IMR-90 (cell line): ENCODE data around the gene FRMD1. TPM values are rescaled to one million over a fixed set of nuclear protein-coding genes. Genes with fewer than 3 reads are reported as not detected.

ENCODE experiments used
- ATAC-seq: fragments of 200-7000 bp; cut with Tn5 transposase; 2 replicates; pipeline ENCODE4 v1.9.1; 2020; ENCODE audit warnings: low read depth, mild to moderate bottlenecking, moderate library complexity
- BruUV-seq: library from RNA; stranded (reverse); fragments of 400-500 nt; replicated peaks from 2 replicates; lab custom pipeline; 2021; lab: Mats Ljungman, UMichigan
- CTCF ChIA-PET: fragments of 300-600 bp; formaldehyde crosslinking; extraction: SDS; loops from one replicate; lab custom pipeline; 2021; ENCODE audit warnings: antibody characterized with exemption; lab: Yijun Ruan, JAX
- POLR2A ChIA-PET: fragments of 300-600 bp; sonication (Branson Sonifier 250); formaldehyde crosslinking; loops from one replicate; lab custom pipeline; 2022; ENCODE audit warnings: antibody characterized with exemption; ENCODE audit not compliant: unreplicated experiment; lab: Charles Lee
- DNase-seq: peaks from one replicate; pipeline ENCODE4 v3.0.0; 2013
- H2AFZ ChIP-seq: replicated peaks from 2 replicates; pipeline ENCODE3; 2013; ENCODE audit warnings: low read length, mild to moderate bottlenecking; ENCODE audit not compliant: poor library complexity
- H2AK5ac ChIP-seq: 2 replicates; pipeline ENCODE4 v1.6.1; 2013; ENCODE audit warnings: low read depth, low read length, inconsistent platforms
- H2AK9ac ChIP-seq: replicated peaks from 2 replicates; pipeline ENCODE3; 2013; ENCODE audit warnings: mild to moderate bottlenecking, low read depth, low read length, moderate library complexity; ENCODE audit not compliant: poor library complexity
- H2BK120ac ChIP-seq: 2 replicates; pipeline ENCODE4 v1.6.1; 2013; ENCODE audit warnings: low read depth, low read length, inconsistent platforms
- H2BK15ac ChIP-seq: 3 replicates; pipeline ENCODE4 v1.6.1; 2013; ENCODE audit warnings: low read depth, low read length, inconsistent platforms
- H2BK20ac ChIP-seq: 2 replicates; pipeline ENCODE4 v1.6.1; 2013; ENCODE audit warnings: low read depth, mild to moderate bottlenecking, inconsistent platforms, low read length, moderate library complexity
- H2BK5ac ChIP-seq: 2 replicates; pipeline ENCODE4 v1.6.1; 2013; ENCODE audit warnings: mild to moderate bottlenecking, low read depth, low read length, inconsistent platforms; ENCODE audit not compliant: poor library complexity, severe bottlenecking
- H3K14ac ChIP-seq: replicated peaks from 2 replicates; pipeline ENCODE4 v1.6.1; 2013; ENCODE audit warnings: low read depth, low read length, inconsistent platforms
- H3K18ac ChIP-seq: 2 replicates; pipeline ENCODE4 v1.6.1; 2013; ENCODE audit warnings: low read depth, low read length, control low read depth
- H3K23ac ChIP-seq: 2 replicates; pipeline ENCODE4 v1.6.1; 2013; ENCODE audit warnings: low read depth, low read length, inconsistent platforms
- H3K27ac ChIP-seq: 2 replicates; pipeline ENCODE4 v1.5.1; 2013; ENCODE audit warnings: mild to moderate bottlenecking, control low read depth, low read length; ENCODE audit not compliant: insufficient read depth
- H3K27me3 ChIP-seq: 2 replicates; pipeline ENCODE4 v1.6.1; 2013; ENCODE audit warnings: low read length; ENCODE audit not compliant: control insufficient read depth, insufficient read depth
- H3K36me3 ChIP-seq: 2 replicates; pipeline ENCODE4 v1.6.1; 2013; ENCODE audit warnings: low read length, mixed read lengths; ENCODE audit not compliant: control insufficient read depth, insufficient read depth
- H3K4ac ChIP-seq: 2 replicates; pipeline ENCODE4 v1.6.1; 2013; ENCODE audit warnings: low read depth, low read length, inconsistent platforms
- H3K4me1 ChIP-seq: 2 replicates; pipeline ENCODE4 v1.6.1; 2013; ENCODE audit warnings: low read length, mixed read lengths; ENCODE audit not compliant: control insufficient read depth, insufficient read depth
- H3K4me2 ChIP-seq: 2 replicates; pipeline ENCODE4 v1.6.1; 2013; ENCODE audit warnings: low read depth, mild to moderate bottlenecking, control low read depth, low read length, moderate library complexity
- H3K4me3 ChIP-seq: 2 replicates; pipeline ENCODE4 v1.5.1; 2013; ENCODE audit warnings: low read depth, mild to moderate bottlenecking, control low read depth, low read length, moderate library complexity; ENCODE audit not compliant: insufficient read depth
- H3K56ac ChIP-seq: 2 replicates; pipeline ENCODE4 v1.6.1; 2013; ENCODE audit warnings: low read length, inconsistent platforms; ENCODE audit not compliant: insufficient read depth; ENCODE audit errors: extremely low read depth
- H3K79me1 ChIP-seq, 2 experiments: 2 replicates each; pipeline ENCODE4 v1.6.1; 2013; ENCODE audit warnings: low read length in 2 of 2, inconsistent platforms in 1 of 2, low read depth in 1 of 2
- H3K9ac ChIP-seq: 2 replicates; pipeline ENCODE4 v1.6.1; 2013; ENCODE audit warnings: low read depth, low read length, control low read depth
- H3K9me1 ChIP-seq: 2 replicates; pipeline ENCODE4 v1.6.1; 2013; ENCODE audit warnings: low read length, inconsistent platforms; ENCODE audit not compliant: insufficient read depth
- H3K9me3 ChIP-seq: 2 replicates; pipeline ENCODE4 v1.6.1; 2013; ENCODE audit warnings: low read length; ENCODE audit not compliant: control insufficient read depth, insufficient read depth
- H4K20me1 ChIP-seq: 2 replicates; pipeline ENCODE4 v1.6.1; 2013; ENCODE audit warnings: low read length, inconsistent platforms; ENCODE audit not compliant: insufficient read depth
- H4K5ac ChIP-seq: 2 replicates; pipeline ENCODE4 v1.6.1; 2013; ENCODE audit warnings: mild to moderate bottlenecking, low read depth, low read length, control low read depth
- H4K8ac ChIP-seq, 2 experiments: 2 replicates each; pipeline ENCODE4 v1.6.1; 2013; ENCODE audit warnings: low read depth in 2 of 2, low read length in 2 of 2, control low read depth in 1 of 2, inconsistent platforms in 1 of 2
- H4K91ac ChIP-seq: 2 replicates; pipeline ENCODE4 v1.6.1; 2013; ENCODE audit warnings: low read depth, low read length, inconsistent platforms; ENCODE audit not compliant: insufficient read depth
- ELK1 ChIP-seq: fragments of 150-350 bp; IDR thresholded peaks from 2 replicates; pipeline ENCODE4 v1.6.1; 2016; ENCODE audit warnings: low read depth, mild to moderate bottlenecking, low read length, moderate library complexity, borderline replicate concordance
- MAFK ChIP-seq: IDR thresholded peaks from 2 replicates; pipeline ENCODE4 v1.6.1; 2012; ENCODE audit warnings: low read depth, low read length, improper control_type of control experiment
- MXI1 ChIP-seq: IDR thresholded peaks from 2 replicates; pipeline ENCODE4 v1.6.1; 2012; ENCODE audit warnings: low read depth, mild to moderate bottlenecking, low read length, moderate library complexity, borderline replicate concordance
- RCOR1 ChIP-seq: IDR thresholded peaks from 2 replicates; pipeline ENCODE4 v1.6.1; 2012; ENCODE audit warnings: mild to moderate bottlenecking, low read length, improper control_type of control experiment; ENCODE audit not compliant: insufficient replicate concordance
- SMC3 ChIP-seq: fragments of 150-350 bp; IDR thresholded peaks from 2 replicates; pipeline ENCODE4 v1.6.1; 2016; ENCODE audit warnings: low read depth, mild to moderate bottlenecking, antibody characterized with exemption, low read length, moderate library complexity
- WGBS, 2 experiments: methylation state at CpG; one replicate each; pipeline versions ENCODE4 v1.1.5 to v1.1.7; 2013; ENCODE audit warnings: missing lambda C conversion rate in 2 of 2; ENCODE audit not compliant: insufficient read length in 1 of 2; ENCODE audit errors: extremely low coverage in 2 of 2; 5-methylcytosine and 5-hydroxymethylcytosine counted together
- dilution Hi-C: fragments of 300-500 bp; cut with HindIII; formaldehyde crosslinking; loops from one replicate; pipeline ENCODE4 v1.14.3; 2018; ENCODE audit warnings: low sequenced_read_pairs; ENCODE audit not compliant: unreplicated experiment
- in situ Hi-C: fragments of 300-500 bp; cut with MboI; formaldehyde crosslinking; loops from 3 replicates; pipeline ENCODE4 v1.14.3; 2019; ENCODE audit warnings: low sequenced_read_pairs, inconsistent platforms, mixed read lengths
- intact Hi-C: fragments of 100-400 bp; cut with micrococcal nuclease; formaldehyde crosslinking; loops from 2 replicates; pipeline ENCODE4 v1.10.0; 2022
- polyA plus RNA-seq, 3 experiments: library from polyadenylated mRNA; depleted of rRNA; stranded (reverse); fragments of >200 nt; gene quantifications; 2 replicates each; pipeline ENCODE4 v1.2.3, GENCODE V29; 2012; ENCODE audit warnings: low replicate concordance in 1 of 3
- total RNA-seq: library from RNA; depleted of rRNA; stranded (reverse); fragments of >200 nt; gene quantifications from 2 replicates; pipeline ENCODE4 v1.2.3, GENCODE V29; 2012

The FRMD1 gene
- total and polyA plus RNA-seq, 2 of the 4 experiments (the other 2 are of a cell fraction): not detected

GRCh38 chr6:168091381-168092264 lies 12.6 kb upstream of the FRMD1 start:
- in situ Hi-C loops: no loop called here
- CTCF ChIA-PET: no interaction called here

More at GRCh38 chr6:168091381-168092264, 12.6 kb upstream of the FRMD1 start:
- H3K4me2 ChIP-seq: no peak overlapping the region
- dilution Hi-C loops (no loop called here), intact Hi-C loops (no loop called here)
- H3K27me3 ChIP-seq: no peaks in the 10 kb centered on the region; the same call in 1 of the 2 replicates
- no peak overlapping the region for H2BK20ac ChIP-seq
- no peaks in the 10 kb centered on the region for H3K36me3 ChIP-seq
- 86% methylated on average over 11 of the region's 28 CpGs; no CpG with 5 or more reads in 1 of the 2 experiments for WGBS, 2 experiments
- no peak for DNase-seq
- H3K4me1 ChIP-seq: peaks cover 15% of the 10 kb centered on the region; the same call in 1 of the 2 replicates
- H4K5ac ChIP-seq: no peak overlapping the region
- H2AK9ac ChIP-seq: no peak overlapping the region
- BruUV-seq: no TSS peak
- no peak overlapping the region for H3K56ac ChIP-seq
- H2BK120ac ChIP-seq: no peak overlapping the region
- no peak overlapping the region for H3K14ac ChIP-seq
- no peak overlapping the region for H3K4me3 ChIP-seq
- no peaks in the 10 kb centered on the region for H3K9me3 ChIP-seq
- H3K9ac ChIP-seq: no peak overlapping the region
- no peak overlapping the region for H3K18ac ChIP-seq
- no peak overlapping the region for H2AFZ ChIP-seq
- no peaks in the 10 kb centered on the region for H3K79me1 ChIP-seq
- no peak overlapping the region for H4K91ac ChIP-seq
- no peak overlapping the region for H3K23ac ChIP-seq
- no peak overlapping the region for H4K8ac ChIP-seq
- POLR2A ChIA-PET: no interaction called here
- H2AK5ac ChIP-seq: no peak overlapping the region
- no peak overlapping the region for H2BK15ac ChIP-seq
- H2BK5ac ChIP-seq: no peak overlapping the region
- H3K27ac ChIP-seq: no peak overlapping the region
- no peaks in the 10 kb centered on the region; the same call in 1 of the 2 replicates for H4K20me1 ChIP-seq
- no peaks in the 10 kb centered on the region for H3K9me1 ChIP-seq
- TF ChIP-seq MXI1 (no peak), ELK1 (no peak), MAFK (no peak), SMC3 (no peak), RCOR1 (no peak)
- ATAC-seq: no peak
- no peak overlapping the region for H3K4ac ChIP-seq
